ENCODE measurements around the gene MZF1.

Gene MZF1

GRCh38 chr19:58538257-58539168, 34.6 kb downstream of the MZF1 start:
- DNase-seq = peak; percentile 81

GRCh38 chr19:58536852-58537798, 36.0 kb downstream of the MZF1 start:
- no peak for DNase-seq

GRCh38 chr19:58535857-58536256, 37.3 kb downstream of the MZF1 start:
- no peak for DNase-seq

DNA sequence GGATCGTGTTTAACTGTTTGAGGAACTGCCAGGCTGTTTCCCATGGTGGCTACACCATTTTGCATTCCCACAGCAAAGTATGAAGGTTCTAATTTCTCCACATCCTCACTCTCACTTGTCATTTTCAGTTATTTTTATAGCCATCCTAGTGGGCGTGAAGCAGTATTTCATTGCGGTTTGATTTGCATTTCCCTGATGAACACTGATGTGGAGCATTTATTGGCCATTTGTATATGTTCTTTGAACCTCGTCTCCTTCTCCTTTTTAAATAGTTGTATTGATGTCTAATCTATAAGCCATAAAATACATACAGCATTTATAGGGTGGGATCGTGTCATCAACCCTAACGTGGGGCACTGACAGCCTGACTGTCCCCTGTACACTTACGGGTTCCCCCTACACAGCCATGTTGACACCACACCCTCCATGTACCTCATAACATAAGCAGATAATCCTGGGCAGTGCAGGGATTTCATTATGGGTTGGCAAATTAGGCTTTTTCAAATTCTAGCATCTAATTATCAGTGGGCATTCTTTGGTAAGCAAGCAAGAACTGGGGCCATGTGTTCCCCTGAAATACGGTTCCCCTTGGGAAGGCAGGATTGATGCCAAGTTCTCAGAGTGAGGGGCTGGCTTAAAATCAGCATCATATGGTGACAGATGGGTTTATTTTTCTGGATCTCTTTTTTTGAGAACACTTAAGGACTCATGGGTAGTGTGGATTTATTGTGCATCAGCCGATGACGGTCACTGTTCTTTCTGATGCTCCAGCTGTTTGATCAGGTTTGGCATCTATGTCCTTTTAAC, 41.9 kb downstream of the MZF1 start:
- peak; percentile 86 for DNase-seq

DNA sequence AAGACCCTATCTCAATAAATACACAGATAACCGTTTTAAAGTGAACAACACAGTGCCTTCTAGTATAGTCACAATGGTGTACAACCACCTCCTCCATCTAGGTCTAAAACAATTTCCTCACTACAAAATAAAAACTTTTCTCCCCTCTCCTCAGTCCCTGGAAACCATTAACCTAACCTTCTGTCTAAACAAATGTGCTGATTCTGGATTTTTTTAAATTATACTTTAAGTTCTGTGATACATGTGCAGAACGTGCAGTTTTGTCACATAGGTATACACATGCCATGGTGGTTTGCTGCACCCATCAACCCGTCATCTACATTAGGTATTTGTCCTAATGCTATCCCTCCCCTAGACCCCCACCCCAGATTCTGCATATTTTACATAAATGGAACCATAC, 43.7 kb downstream of the MZF1 start:
- DNase-seq = no peak

DNA sequence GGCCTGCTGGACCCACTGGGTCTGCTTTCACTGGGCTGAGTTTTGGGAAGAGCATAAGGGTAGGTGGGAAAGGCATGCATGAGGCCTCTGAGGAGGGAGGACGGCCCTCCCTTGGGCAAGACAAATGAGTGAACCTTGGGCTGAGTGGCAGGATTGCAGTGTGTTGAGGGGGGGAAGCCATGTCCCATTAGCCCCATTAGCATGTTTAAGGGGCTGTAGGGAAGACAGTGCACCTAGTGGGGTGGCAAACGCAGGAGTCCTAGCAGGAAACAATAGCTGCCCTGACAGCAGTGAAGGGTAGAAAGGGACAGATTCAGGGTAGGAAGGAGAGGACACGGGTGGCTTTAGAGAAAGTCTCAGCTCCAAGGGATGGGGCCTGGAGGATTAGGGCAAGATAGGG, 50.4 kb downstream of the MZF1 start:
- no peak for DNase-seq

DNA sequence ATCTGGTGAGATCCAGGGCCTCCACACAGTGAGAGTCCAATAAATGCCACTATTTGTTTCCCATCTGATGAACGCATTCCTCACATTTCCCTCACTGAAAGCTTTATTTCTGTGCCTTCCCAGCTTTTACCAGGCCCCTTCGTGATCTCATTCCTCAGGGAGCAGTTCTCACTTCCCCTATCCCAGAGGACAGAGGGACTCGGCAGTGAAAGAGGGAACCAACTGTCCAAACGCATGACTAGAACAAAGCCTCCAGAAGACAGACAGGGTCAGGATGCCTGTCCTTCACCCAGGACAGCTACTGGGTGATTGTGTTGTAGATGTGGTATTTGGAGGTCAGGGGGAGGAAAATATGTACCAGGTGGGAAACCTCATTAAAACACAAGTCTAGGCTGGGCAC, 51.5 kb downstream of the MZF1 start:
- DNase-seq = no peak

DNA sequence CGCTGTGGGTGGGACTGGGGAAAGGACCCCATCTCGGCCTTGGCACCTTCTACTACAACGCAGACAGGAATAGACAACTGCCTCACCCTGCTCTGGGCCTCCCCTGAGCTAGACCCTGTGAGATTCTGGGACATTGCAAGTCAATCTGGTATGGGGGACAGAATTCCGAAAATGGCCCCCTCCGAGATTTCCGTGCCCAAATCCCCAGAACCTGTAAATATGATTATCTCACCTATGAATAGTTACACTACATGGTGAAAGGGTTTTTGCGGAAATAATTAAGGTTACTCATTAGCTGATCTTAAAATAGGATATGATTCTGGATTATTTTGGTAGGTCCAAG, 52.9 kb downstream of the MZF1 start:
- no peak for DNase-seq

- DNase-seq = peak; percentile 99
Measured at GRCh38 chr19:58519355-58520256, 53.5 kb downstream of the MZF1 start, which contains the start of gene ZBTB45. Gene ZBTB45 (minus strand): TSS chr19:58519810. CDS start chr19:58517673, 2,137 bp downstream.

GRCh38 chr19:58519087-58519354, 54.1 kb downstream of the MZF1 start:
- peak; percentile 77 for DNase-seq

GRCh38 chr19:58518256-58519086, 54.7 kb downstream of the MZF1 start:
- DNase-seq = no peak

DNA sequence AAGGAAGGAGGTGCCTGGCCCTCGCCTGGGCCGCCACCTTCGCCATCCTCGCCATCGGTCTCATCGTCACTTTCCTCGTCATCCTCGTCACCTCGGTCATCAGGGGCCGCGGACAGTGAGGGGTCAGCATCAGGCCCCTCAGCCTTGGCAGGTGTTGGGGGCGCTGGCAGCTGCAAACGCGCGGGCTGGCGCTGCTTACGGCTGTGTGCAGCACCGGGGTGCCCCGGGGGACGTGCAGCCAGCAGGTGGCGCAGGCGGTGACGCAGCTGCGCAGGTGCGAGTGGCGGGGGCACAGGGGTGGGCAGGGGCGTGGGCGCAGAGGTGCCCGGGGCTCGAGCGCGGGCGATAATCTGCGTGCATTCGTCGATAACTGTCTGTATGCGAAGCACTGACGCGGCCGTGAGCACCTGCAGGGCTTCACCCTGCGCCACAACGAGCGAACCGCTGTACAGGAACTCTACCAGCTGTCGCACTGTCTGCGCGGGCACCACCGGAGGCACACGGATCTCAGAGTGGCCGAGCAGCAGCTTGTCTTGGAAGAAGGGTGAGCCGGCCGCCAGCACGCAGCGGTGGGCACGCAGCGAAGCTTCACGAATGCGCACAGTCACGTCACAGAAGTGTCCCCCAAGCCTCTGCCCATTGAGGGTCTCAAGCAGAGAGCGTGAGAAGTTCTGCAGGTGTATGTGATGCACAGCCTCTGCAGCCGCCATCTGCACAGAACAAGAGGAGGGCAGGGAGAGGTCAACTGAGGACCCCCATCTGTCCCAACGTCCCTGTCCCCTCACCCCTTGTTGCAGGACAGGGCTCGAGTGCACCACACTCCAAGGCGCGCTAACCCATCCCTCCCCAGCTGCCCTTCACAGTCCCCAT, 55.9 kb downstream of the MZF1 start:
- no peak for DNase-seq

GRCh38 chr19:58516246-58516836, 56.8 kb downstream of the MZF1 start:
- DNase-seq = no peak

GRCh38 chr19:58515259-58515658, 57.9 kb downstream of the MZF1 start:
- no peak for DNase-seq

- no peak for DNase-seq
Measured at GRCh38 chr19:58514564-58515022, 58.5 kb downstream of the MZF1 start.

GRCh38 chr19:58513694-58514563, 59.2 kb downstream of the MZF1 start:
- peak; percentile 78 for DNase-seq

DNA sequence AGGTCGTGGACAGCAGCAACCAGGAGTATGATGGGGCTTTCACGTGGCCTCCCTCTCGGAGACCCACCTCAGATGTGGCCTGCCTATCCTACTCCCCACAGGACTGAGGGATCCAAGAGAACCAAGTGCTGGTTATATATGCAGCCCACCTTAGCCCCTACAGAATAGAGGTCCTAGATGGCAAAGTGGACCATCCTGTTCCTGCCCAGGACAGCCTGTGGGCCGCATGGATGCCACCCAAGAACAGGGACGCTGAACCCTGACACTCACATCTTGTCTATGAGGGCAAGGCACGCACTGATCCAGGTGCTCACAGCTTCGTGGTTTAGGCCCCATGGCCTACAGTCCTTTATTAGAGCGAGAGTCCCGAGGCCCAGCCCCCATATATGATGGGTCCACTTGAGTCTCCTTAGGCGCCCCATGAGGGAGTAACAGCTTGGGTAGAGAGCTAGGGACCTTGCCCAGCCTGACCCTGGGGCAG, 59.9 kb downstream of the MZF1 start:
- DNase-seq = no peak
